ENCODE data around the gene OARD1.

DNA sequence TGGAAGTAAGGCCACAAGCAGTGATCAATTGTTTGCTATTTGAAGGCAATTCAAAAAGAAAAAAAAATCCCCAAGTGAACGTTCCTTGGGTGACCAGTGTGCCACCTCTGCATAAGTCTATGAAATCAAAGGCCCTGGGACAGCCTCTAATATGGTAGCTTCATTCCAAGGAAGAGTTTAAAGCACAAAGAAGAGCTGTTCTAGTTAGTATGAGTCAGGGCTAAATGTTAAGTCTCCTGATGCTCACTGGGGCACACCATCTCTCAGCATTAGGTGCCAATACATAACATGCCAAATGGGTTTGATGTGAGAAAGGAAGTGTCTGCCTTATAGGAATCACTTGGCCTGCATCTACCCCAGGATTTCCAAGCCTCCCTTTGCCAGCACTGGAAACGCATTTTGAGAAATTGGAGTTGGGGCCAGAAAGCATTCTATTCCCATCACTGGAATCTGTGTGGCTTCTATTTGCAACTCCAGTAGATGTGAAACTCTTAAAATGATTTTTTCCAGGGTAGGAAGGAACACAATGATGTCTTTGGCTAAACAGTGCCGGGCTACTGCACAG, 46.1 kb downstream of the OARD1 start:
- no peak for TF ChIP-seq ZNF138 (CRISPR knock-in tag; conservative IDR thresholded peaks at IDR 0.05)
- TF ChIP-seq ZNF121 (CRISPR knock-in tag; IDR thresholded peaks at IDR 0.05): no peak
- TF ChIP-seq, protein P1, sequence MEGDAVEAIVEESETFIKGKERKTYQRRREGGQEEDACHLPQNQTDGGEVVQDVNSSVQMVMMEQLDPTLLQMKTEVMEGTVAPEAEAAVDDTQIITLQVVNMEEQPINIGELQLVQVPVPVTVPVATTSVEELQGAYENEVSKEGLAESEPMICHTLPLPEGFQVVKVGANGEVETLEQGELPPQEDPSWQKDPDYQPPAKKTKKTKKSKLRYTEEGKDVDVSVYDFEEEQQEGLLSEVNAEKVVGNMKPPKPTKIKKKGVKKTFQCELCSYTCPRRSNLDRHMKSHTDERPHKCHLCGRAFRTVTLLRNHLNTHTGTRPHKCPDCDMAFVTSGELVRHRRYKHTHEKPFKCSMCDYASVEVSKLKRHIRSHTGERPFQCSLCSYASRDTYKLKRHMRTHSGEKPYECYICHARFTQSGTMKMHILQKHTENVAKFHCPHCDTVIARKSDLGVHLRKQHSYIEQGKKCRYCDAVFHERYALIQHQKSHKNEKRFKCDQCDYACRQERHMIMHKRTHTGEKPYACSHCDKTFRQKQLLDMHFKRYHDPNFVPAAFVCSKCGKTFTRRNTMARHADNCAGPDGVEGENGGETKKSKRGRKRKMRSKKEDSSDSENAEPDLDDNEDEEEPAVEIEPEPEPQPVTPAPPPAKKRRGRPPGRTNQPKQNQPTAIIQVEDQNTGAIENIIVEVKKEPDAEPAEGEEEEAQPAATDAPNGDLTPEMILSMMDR (IDR thresholded peaks at IDR 0.05): no peak
- no peak for TF ChIP-seq FOXJ3 (CRISPR knock-in tag; IDR thresholded peaks at IDR 0.05; ENCODE audit: borderline replicate concordance)
- TF ChIP-seq JUN (CRISPR knock-in tag; IDR thresholded peaks at IDR 0.05): no peak
- TF ChIP-seq, protein P2, sequence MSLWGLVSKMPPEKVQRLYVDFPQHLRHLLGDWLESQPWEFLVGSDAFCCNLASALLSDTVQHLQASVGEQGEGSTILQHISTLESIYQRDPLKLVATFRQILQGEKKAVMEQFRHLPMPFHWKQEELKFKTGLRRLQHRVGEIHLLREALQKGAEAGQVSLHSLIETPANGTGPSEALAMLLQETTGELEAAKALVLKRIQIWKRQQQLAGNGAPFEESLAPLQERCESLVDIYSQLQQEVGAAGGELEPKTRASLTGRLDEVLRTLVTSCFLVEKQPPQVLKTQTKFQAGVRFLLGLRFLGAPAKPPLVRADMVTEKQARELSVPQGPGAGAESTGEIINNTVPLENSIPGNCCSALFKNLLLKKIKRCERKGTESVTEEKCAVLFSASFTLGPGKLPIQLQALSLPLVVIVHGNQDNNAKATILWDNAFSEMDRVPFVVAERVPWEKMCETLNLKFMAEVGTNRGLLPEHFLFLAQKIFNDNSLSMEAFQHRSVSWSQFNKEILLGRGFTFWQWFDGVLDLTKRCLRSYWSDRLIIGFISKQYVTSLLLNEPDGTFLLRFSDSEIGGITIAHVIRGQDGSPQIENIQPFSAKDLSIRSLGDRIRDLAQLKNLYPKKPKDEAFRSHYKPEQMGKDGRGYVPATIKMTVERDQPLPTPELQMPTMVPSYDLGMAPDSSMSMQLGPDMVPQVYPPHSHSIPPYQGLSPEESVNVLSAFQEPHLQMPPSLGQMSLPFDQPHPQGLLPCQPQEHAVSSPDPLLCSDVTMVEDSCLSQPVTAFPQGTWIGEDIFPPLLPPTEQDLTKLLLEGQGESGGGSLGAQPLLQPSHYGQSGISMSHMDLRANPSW (CRISPR knock-in tag; conservative IDR thresholded peaks at IDR 0.05; ENCODE audit: low read depth): no peak
- TF ChIP-seq, protein P3, sequence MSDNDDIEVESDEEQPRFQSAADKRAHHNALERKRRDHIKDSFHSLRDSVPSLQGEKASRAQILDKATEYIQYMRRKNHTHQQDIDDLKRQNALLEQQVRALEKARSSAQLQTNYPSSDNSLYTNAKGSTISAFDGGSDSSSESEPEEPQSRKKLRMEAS (CRISPR knock-in tag; IDR thresholded peaks at IDR 0.05): no peak
- TF ChIP-seq NR1H2 (CRISPR knock-in tag; IDR thresholded peaks at IDR 0.05): no peak
- TF ChIP-seq, protein P4, sequence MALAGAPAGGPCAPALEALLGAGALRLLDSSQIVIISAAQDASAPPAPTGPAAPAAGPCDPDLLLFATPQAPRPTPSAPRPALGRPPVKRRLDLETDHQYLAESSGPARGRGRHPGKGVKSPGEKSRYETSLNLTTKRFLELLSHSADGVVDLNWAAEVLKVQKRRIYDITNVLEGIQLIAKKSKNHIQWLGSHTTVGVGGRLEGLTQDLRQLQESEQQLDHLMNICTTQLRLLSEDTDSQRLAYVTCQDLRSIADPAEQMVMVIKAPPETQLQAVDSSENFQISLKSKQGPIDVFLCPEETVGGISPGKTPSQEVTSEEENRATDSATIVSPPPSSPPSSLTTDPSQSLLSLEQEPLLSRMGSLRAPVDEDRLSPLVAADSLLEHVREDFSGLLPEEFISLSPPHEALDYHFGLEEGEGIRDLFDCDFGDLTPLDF (CRISPR knock-in tag; IDR thresholded peaks at IDR 0.05): no peak

Data from WTC11 (cell line).